Muscle layer of duodenum (tissue), 2 donors: ENCODE results near the gene ZNF438.

Experiments used
- H3K27ac ChIP-seq: one replicate; pipeline ENCODE4 v1.7.0; 2013; ENCODE audit warnings: mild to moderate bottlenecking, low read length
- H3K27me3 ChIP-seq: one replicate; pipeline ENCODE4 v1.7.0; 2013; ENCODE audit warnings: low read depth, mild to moderate bottlenecking, control low read depth, low read length
- H3K36me3 ChIP-seq, 2 donors: one replicate each; pipeline ENCODE4 v1.7.0; 2013; ENCODE audit warnings: low read length in 2 of 2, control low read depth in 1 of 2, mild to moderate bottlenecking in 1 of 2; ENCODE audit not compliant: insufficient read depth in 2 of 2, control insufficient read depth in 1 of 2
- H3K4me1 ChIP-seq, 2 donors: one replicate each; pipeline ENCODE4 v1.7.0; 2013; ENCODE audit warnings: low read length in 2 of 2, mild to moderate bottlenecking in 2 of 2, control low read depth in 1 of 2, moderate library complexity in 1 of 2; ENCODE audit not compliant: insufficient read depth in 2 of 2, control insufficient read depth in 1 of 2
- H3K4me3 ChIP-seq, 2 donors: one replicate each; pipeline ENCODE4 v1.7.0; 2013; ENCODE audit warnings: low read length in 2 of 2, low read depth in 1 of 2, mild to moderate bottlenecking in 1 of 2
- H3K9me3 ChIP-seq, 2 donors: one replicate each; pipeline ENCODE4 v1.7.0; 2013; ENCODE audit warnings: low read length in 2 of 2, control low read depth in 1 of 2, mild to moderate bottlenecking in 1 of 2; ENCODE audit not compliant: control insufficient read depth in 1 of 2
- donor health status: healthy.

Gene ZNF438

DNA sequence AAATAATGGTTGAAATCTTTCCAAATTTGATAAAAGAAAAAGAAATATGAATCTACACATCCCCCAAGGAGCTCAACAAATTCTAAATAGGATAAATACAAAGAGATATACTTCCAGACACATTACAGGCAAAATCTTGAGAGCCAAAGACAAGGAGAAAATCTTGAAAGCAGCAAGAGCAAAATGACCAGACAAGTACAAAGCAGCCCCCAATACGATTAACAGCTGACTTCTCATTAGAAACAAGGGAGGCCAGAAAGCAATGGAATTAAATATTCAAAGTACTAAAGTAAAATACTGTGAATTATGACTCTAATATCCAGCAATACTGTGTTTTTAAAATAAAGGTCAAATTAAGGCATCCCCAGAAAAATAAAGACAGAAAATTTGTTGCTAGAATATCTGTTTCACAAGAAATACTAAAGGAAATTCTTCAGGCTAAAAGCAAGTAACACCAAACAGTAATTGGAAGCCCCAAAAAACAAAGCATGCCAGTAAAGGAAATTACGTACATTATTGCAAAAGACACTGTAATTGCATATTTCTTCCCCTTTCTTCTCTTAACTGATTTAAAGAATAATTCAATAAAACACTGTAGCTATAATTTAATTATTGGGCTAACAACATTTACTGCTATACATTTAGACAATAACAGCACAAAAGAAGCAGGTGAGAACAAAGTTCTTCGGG lies 36.4 kb downstream of the ZNF438 start:
- Histone ChIP-seq H3K27me3 (no peaks in the 10 kb centered on the region), H3K27ac (peak overlapping the region; percentile 64), H3K36me3 (no peaks in the 10 kb centered on the region), H3K9me3 (peaks cover 0 to 8% of the 10 kb centered on the region in 2 donors), H3K4me3 (peak overlapping the region in 1 of 2 donors; percentile 7), H3K4me1 (peaks cover 8 to 14% of the 10 kb centered on the region in 2 donors)

- Histone ChIP-seq H3K27me3 (no peaks in the 10 kb centered on the region), H3K9me3 (peaks cover 0 to 8% of the 10 kb centered on the region in 2 donors), H3K4me1 (peaks cover 0 to 19% of the 10 kb centered on the region in 2 donors), H3K27ac (no peak overlapping the region), H3K36me3 (no peaks in the 10 kb centered on the region), H3K4me3 (no peak overlapping the region)
Observed at GRCh38 chr10:30993155-30993554, 38.5 kb downstream of the ZNF438 start.

GRCh38 chr10:30992681-30993080 lies 39.0 kb downstream of the ZNF438 start:
- H3K27me3 ChIP-seq, result no peaks in the 10 kb centered on the region
- H3K27ac ChIP-seq, result no peak overlapping the region
- no peaks in the 10 kb centered on the region for H3K36me3 ChIP-seq
- peaks cover 0 to 8% of the 10 kb centered on the region in 2 donors for H3K9me3 ChIP-seq
- H3K4me3 ChIP-seq, result no peak overlapping the region
- peaks cover 0 to 19% of the 10 kb centered on the region in 2 donors for H3K4me1 ChIP-seq

GRCh38 chr10:30991647-30992011 lies 40.0 kb downstream of the ZNF438 start:
- no peak overlapping the region for H3K27ac ChIP-seq

GRCh38 chr10:30990971-30991646 lies 40.6 kb downstream of the ZNF438 start:
- Histone ChIP-seq H3K4me1 (peaks cover 0 to 19% of the 10 kb centered on the region in 2 donors), H3K27me3 (no peaks in the 10 kb centered on the region), H3K4me3 (no peak overlapping the region), H3K36me3 (no peaks in the 10 kb centered on the region), H3K9me3 (peaks cover 0 to 8% of the 10 kb centered on the region in 2 donors), H3K27ac (no peak overlapping the region)

More at GRCh38 chr10:30991647-30992011, 40.0 kb downstream of the ZNF438 start:
- H3K27me3 ChIP-seq, result no peaks in the 10 kb centered on the region
- peaks cover 0 to 8% of the 10 kb centered on the region in 2 donors for H3K9me3 ChIP-seq
- no peak overlapping the region for H3K4me3 ChIP-seq
- no peaks in the 10 kb centered on the region for H3K36me3 ChIP-seq
- H3K4me1 ChIP-seq, result peaks cover 0 to 19% of the 10 kb centered on the region in 2 donors

- H3K9me3 ChIP-seq, result peaks cover 0 to 7% of the 10 kb centered on the region in 2 donors
- no peaks in the 10 kb centered on the region for H3K36me3 ChIP-seq
- peaks cover 0 to 22% of the 10 kb centered on the region in 2 donors for H3K4me1 ChIP-seq
- no peak overlapping the region for H3K4me3 ChIP-seq
- H3K27me3 ChIP-seq, result no peaks in the 10 kb centered on the region
- no peak overlapping the region for H3K27ac ChIP-seq
Observed at GRCh38 chr10:30990351-30990750, 41.3 kb downstream of the ZNF438 start.

- Histone ChIP-seq H3K36me3 (no peaks in the 10 kb centered on the region), H3K9me3 (no peaks in the 10 kb centered on the region), H3K4me1 (peaks cover 0 to 22% of the 10 kb centered on the region in 2 donors), H3K27ac (no peak overlapping the region), H3K4me3 (no peak overlapping the region), H3K27me3 (no peaks in the 10 kb centered on the region)
Observed at GRCh38 chr10:30988831-30989435, 42.7 kb downstream of the ZNF438 start.

DNA sequence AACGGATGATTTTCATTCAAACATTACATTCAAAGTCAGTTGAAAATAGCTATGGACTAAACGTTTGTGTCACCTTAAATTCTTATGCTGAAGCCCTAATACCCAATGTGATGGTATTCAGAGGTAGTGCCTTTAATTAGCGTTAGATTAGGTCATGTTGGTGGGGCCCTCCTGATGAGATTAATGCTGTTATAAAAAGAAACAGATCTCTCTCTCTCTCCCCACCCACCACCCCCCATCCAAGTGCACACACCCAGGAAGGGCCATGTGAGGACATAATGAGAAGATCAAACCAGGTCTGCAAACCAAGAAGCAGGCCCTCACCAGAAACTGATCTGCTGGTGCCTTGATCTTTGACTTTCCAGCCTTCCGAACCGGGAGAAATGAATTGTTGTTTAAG lies 44.2 kb downstream of the ZNF438 start:
- Histone ChIP-seq H3K9me3 (no peaks in the 10 kb centered on the region), H3K27ac (no peak overlapping the region), H3K36me3 (no peaks in the 10 kb centered on the region), H3K27me3 (no peaks in the 10 kb centered on the region), H3K4me3 (no peak overlapping the region), H3K4me1 (peaks cover 0 to 13% of the 10 kb centered on the region in 2 donors)

DNA sequence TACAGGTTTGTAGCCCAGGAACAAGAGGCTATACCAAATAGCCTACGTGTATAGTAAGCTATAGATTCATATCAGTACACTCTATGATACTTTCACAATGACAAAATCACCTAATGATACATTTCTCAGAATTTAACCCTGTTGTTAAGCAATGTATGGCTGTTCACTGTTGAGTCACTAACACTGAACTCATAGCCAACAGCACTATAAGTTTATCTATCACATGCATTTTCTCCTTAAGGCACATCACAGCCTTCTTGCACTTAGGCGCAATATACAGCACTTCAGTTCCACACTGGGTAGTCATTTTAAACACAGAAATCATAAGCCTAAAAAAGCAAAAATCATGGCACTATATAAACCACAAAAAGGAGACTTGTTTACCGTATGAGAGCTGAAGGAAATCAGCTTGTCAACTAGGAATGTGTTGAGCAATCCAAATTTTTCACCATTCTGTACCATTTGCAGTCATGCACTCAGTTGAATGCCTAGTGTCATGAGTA lies 45.6 kb downstream of the ZNF438 start:
- Histone ChIP-seq H3K36me3 (no peaks in the 10 kb centered on the region), H3K4me3 (no peak overlapping the region), H3K27me3 (no peaks in the 10 kb centered on the region), H3K9me3 (no peaks in the 10 kb centered on the region), H3K4me1 (peaks cover 2 to 12% of the 10 kb centered on the region in 2 donors), H3K27ac (no peak overlapping the region)

DNA sequence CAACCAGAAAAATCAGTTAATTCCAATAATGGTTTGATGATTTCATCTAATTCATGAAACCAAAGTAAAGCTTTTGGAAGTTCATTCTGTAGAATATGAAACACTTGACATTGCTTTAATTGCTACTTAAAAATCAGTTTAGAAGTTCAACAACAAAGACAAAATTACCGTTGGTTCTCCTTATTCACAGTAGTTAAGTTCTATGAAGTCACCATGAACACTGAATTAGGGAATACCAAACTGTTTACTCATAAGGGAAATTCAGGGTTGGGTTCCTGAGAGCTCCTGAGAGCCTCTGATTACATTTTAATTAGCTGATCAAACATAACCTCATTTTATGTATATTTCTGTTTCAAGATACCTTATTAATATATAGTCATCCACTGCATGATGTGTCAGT lies 46.2 kb downstream of the ZNF438 start:
- Histone ChIP-seq H3K27me3 (no peaks in the 10 kb centered on the region), H3K4me1 (peaks cover 5 to 13% of the 10 kb centered on the region in 2 donors), H3K27ac (peak overlapping the region; percentile 49), H3K9me3 (no peaks in the 10 kb centered on the region), H3K4me3 (no peak overlapping the region), H3K36me3 (no peaks in the 10 kb centered on the region)

DNA sequence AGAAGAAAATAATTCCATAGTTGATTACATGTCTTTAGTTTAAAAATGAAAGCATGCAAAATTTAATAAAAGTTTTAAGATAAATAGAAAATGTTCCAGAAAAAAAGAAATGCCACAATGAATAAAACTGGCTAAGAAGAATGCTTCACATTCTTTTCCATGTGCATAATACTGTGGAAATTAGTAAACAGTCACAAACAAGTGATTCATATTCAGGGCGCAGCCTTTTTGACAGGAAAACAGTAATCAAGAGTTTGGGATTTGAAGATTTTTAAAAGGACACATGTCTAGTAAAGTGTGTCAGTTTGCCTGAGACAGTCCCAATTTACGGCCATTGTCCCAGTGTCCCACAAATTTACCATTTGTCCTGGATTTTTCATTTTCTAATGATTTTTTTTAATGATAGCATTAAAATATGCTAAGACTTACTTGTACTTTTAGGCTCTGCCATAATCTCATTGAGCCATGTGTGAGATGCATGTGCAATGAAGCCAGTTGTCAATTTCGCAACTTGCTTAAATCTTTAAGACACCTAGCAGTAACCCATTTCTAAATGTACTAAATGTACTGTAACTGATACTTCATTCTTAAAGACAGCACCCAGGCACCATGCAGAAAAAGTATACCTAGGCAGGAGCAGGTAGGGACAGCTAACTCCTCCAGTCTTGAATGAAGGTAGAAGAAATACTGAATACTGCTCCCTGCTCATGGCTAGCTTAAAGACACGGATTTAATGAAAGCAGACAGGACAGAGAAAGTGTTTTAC lies 46.9 kb downstream of the ZNF438 start:
- no peaks in the 10 kb centered on the region for H3K27me3 ChIP-seq
- no peaks in the 10 kb centered on the region for H3K9me3 ChIP-seq
- peak overlapping the region; percentile 49 for H3K27ac ChIP-seq
- H3K4me3 ChIP-seq, result no peak overlapping the region
- peaks cover 5 to 13% of the 10 kb centered on the region in 2 donors for H3K4me1 ChIP-seq
- H3K36me3 ChIP-seq, result no peaks in the 10 kb centered on the region
